NT2/D1 (cell line): ENCODE results near the gene BANP.
"Not testable (repeated sequence)": the region's sequence is repeated elsewhere in the genome, so short reads cannot be mapped to it uniquely, and the experiment has no call there.

Source experiments
- DNase-seq: peaks from one replicate; pipeline ENCODE4 v3.0.0-alpha.2; 2011; ENCODE audit warnings: low read depth, low spot score
- H3K27me3 ChIP-seq: 2 replicates; pipeline ENCODE4 v1.6.0; 2011; ENCODE audit warnings: mild to moderate bottlenecking; ENCODE audit not compliant: insufficient read length, insufficient read depth
- H3K36me3 ChIP-seq: 2 replicates; pipeline ENCODE4 v1.6.1; 2011; ENCODE audit warnings: mild to moderate bottlenecking, low read length, mixed read lengths; ENCODE audit not compliant: insufficient read depth, insufficient read length
- H3K4me1 ChIP-seq: 2 replicates; pipeline ENCODE4 v1.5.1; 2011; ENCODE audit not compliant: insufficient read depth, insufficient read length
- H3K4me3 ChIP-seq: 2 replicates; pipeline ENCODE4 v1.5.1; 2011; ENCODE audit warnings: low read depth; ENCODE audit not compliant: insufficient read length
- H3K9ac ChIP-seq: 2 replicates; pipeline ENCODE4 v1.6.0; 2011; ENCODE audit warnings: low read depth; ENCODE audit not compliant: insufficient read length
- H3K9me3 ChIP-seq: 2 replicates; pipeline ENCODE4 v1.5.1; 2011; ENCODE audit warnings: mild to moderate bottlenecking, low read length; ENCODE audit not compliant: insufficient read depth
- SUZ12 ChIP-seq: IDR thresholded peaks from 2 replicates; pipeline ENCODE4 v1.6.1; 2011; ENCODE audit not compliant: insufficient read length, insufficient read depth; ENCODE audit errors: extremely low read depth
- YY1 ChIP-seq: IDR thresholded peaks from 2 replicates; pipeline ENCODE4 v1.6.1; 2011; ENCODE audit not compliant: insufficient read length, insufficient read depth
- ZNF274 ChIP-seq: IDR thresholded peaks from 2 replicates; pipeline ENCODE4 v1.6.1; 2011; ENCODE audit warnings: mild to moderate bottlenecking, low read depth, low read length

Gene BANP

DNA sequence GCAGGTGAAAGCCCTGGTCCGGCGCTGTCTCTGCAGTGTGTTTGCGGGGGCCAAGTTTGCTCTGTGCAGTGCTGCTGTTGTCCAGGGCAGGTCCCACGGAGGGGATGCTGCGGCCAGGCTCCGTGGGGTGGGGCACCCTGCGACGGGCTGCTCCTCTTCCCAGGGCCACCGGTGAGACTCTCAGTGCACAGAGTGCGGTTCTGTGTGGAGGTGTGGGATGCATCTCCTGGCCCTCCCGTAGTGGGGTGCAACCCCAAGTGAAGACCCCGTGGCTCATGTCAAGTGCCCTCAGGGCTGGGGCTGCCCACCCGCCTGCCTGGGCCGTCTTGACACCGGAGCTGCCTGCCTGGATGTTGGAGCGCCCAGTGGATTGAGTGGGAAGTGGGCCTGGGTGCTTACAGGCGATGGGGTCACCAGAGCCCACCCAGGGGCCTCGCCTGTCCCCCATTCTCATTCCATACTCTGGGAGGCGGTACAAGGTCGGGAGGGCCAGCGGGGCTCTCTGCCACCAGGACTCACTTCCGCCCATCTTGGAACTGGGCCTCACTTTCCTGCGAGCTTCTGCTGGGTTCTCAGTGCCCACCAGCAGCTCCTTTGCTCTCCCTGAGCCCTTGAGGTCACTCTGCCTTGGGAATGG lies 119.9 kb downstream of the BANP start:
- DNase-seq: no peak
- Histone ChIP-seq H3K27me3 (no peaks in the 10 kb centered on the region), H3K9me3 (no peaks in the 10 kb centered on the region; the same call in 1 of the 2 replicates), H3K4me3 (no peak overlapping the region), H3K36me3 (peaks cover 68% of the 10 kb centered on the region), H3K4me1 (peaks cover 14% of the 10 kb centered on the region), H3K9ac (no peak overlapping the region)
- no peak for TF ChIP-seq SUZ12
- no peak for TF ChIP-seq YY1
- no peak for TF ChIP-seq ZNF274

DNA sequence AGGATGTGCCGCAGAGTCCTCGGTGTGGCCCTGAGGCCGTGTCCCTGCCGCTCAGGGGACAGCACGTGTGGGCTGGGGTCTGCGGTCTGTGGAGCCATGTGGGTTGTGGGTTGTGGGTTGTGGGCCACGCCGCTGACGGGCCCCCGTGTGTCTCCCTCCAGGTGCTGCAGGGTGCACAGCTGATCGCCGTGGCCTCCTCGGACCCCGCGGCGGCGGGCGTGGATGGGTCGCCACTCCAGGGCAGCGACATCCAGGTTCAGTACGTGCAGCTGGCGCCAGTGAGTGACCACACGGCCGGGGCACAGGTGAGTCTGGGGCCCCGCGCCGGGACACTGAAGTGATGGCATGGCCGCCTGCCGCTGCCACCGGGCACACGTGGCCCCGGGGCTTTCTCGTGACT lies 120.7 kb downstream of the BANP start:
- Histone ChIP-seq H3K36me3 (peaks cover 72% of the 10 kb centered on the region), H3K9me3 (no peaks in the 10 kb centered on the region), H3K4me1 (peaks cover 17% of the 10 kb centered on the region), H3K9ac (no peak overlapping the region), H3K27me3 (no peaks in the 10 kb centered on the region), H3K4me3 (no peak overlapping the region)
- TF ChIP-seq YY1 (no peak), ZNF274 (no peak), SUZ12 (no peak)
- DNase-seq: no peak

DNA sequence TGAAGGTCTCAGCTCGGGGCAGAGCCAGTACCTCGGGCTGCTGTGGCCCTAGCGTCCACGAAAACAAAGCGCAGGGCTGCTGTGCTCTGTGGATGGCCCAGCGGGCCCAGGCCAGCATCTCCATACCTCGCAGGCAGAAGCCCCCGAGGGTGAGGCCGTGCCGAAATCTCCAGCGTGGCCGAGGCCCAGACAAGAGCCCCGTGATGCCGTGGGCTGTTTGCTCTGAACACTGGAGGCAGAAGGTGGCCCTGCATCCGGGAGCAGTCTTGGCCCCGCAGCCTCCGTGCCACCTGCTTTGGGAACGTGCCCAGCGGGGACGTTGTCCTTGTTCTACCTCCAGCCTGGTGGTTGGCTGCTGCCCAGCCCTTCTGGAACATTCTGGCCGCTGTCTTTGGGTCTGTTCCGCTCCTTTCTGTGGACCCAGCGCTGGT lies 121.4 kb downstream of the BANP start:
- TF ChIP-seq SUZ12: no peak
- no peak for TF ChIP-seq ZNF274
- TF ChIP-seq YY1: no peak
- no peak for DNase-seq
- Histone ChIP-seq H3K9me3 (no peaks in the 10 kb centered on the region), H3K36me3 (peaks cover 71% of the 10 kb centered on the region), H3K4me1 (peaks cover 17% of the 10 kb centered on the region), H3K4me3 (no peak overlapping the region), H3K27me3 (no peaks in the 10 kb centered on the region), H3K9ac (no peak overlapping the region)

DNA sequence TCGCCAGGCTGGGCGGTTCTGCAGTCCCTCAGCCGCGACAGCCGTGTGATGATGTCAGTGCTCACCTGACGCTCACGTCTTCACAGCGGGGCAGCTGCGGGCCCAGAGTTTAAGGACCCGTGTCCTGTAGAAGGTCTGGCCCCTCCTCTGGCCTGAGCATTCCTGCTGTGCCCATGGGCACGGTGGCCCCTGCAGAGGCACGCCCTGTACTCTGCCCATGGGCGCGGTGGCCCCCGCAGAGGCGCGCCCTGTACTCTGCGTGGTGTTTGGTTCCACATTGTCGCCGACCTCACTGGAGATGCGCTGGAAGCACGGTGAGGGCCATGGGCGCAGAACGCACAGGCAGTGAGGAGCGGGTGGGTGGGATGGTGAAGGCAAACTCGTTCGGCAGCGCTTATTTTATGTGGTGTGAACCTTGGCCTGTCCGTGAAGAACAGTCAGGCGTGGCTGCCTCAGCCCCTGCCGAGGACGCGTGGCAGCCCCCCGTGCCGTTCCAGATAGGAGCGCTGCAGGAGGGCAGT lies 122.0 kb downstream of the BANP start:
- H3K4me3 ChIP-seq: no peak overlapping the region
- no peaks in the 10 kb centered on the region for H3K27me3 ChIP-seq
- no peaks in the 10 kb centered on the region for H3K9me3 ChIP-seq
- H3K36me3 ChIP-seq: peaks cover 76% of the 10 kb centered on the region
- TF ChIP-seq SUZ12: no peak
- TF ChIP-seq ZNF274: no peak
- TF ChIP-seq YY1: no peak
- no peak overlapping the region for H3K9ac ChIP-seq
- H3K4me1 ChIP-seq: peaks cover 10% of the 10 kb centered on the region
- DNase-seq: no peak

DNA sequence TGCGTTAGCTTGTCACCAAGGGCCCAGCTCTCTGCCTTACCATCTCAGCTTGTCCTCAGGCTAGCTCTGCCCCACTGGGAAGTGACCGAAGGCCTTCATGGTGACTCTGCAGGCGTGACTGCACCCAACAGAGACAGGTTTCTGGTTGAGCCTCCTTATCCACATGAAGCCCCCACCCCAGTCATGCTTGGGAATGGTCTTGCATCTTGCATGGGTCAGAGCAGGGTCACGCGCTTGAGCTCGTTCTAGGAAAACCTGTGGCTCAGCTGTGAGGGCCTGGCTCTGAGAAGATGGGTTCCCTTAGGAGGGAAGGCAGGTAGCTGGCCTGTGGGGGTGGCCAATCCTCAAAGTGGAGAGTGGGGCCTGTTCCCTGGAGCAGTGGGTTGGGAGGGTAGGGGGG lies 122.8 kb downstream of the BANP start:
- Histone ChIP-seq H3K9me3 (no peaks in the 10 kb centered on the region), H3K9ac (no peak overlapping the region), H3K4me1 (peaks cover 4% of the 10 kb centered on the region), H3K27me3 (no peaks in the 10 kb centered on the region), H3K4me3 (no peak overlapping the region), H3K36me3 (peaks cover 84% of the 10 kb centered on the region)
- TF ChIP-seq ZNF274: no peak
- TF ChIP-seq SUZ12: no peak
- TF ChIP-seq YY1: no peak
- no peak for DNase-seq

DNA sequence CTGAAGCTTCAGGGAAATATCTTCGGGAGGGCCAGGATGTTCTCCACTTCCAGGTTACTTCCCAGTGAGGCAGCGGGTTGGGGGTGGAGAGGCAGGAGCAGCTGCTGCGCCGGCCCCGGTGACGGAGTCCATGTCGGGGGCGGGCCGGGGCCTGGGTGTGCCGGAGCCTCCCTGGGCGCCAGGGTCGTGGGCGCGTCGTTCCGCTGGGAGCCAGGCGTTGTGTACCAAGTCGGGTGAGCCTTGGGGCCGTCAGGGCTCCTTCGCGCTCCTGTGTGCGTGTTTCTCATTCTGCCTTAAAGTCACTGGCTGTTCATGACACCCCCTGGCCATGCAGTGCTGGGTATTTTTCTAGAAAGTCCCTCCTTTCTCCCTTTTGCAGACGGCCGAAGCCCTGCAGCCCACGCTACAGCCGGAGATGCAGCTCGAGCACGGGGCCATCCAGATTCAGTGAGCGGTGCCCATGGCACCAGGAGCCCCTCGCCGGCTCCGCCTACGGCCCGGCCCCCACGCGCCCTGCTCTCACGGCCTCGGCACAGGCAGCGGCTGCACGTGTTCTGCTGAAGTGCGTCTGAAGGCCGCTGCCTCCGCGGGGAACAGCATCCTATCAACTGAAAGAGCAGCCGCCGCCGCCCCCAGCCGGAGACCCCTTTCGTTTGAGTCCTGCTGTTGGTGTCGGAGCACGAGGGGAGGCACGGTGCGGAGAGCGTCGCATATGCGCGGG lies 125.1 kb downstream of the BANP start:
- Histone ChIP-seq H3K9me3 (0 out of 2 replicates have a peak, but pooled peaks cover 5% of the 10 kb centered on the region), H3K27me3 (no peaks in the 10 kb centered on the region), H3K9ac (no peak overlapping the region), H3K36me3 (peaks cover 71% of the 10 kb centered on the region), H3K4me1 (peaks cover 3% of the 10 kb centered on the region), H3K4me3 (no peak overlapping the region)
- DNase-seq: no peak
- TF ChIP-seq SUZ12 (no peak), YY1 (no peak), ZNF274 (no peak)

DNA sequence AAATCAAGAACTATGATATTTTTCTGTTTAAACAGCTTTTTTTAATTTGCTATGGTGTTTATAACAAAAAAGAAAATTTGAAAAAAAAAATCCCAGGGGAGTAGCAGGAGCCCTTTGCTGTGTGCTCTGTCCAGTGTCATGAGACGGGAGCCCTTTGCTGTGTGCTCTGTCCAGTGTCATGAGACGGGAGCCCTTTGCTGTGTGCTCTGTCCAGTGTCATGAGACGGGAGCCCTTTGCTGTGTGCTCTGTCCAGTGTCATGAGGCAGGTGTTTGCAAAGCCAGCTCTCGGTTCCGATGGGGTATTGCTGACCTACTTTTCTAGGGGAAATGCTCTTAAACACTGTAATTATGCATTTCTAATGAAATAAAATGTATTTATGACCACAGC lies 125.7 kb downstream of the BANP start:
- not testable (repeated sequence) for H3K4me3 ChIP-seq, H3K4me1 ChIP-seq, H3K9me3 ChIP-seq, DNase-seq, H3K27me3 ChIP-seq, H3K9ac ChIP-seq
- peaks cover 66% of the 10 kb centered on the region for H3K36me3 ChIP-seq
